Body of pancreas (tissue), 4 donors: Measurements from ENCODE around the gene SYT5.

Experiments used
- CTCF ChIP-seq, 7 experiments: fragments of 450-650 bp in 4 of 7; fragments of 200-600 bp in 3 of 7; sonication (generic) in 3 of 7; IDR thresholded peaks; one replicate each; pipeline ENCODE4 v1.5.1; 2016 to 2019; ENCODE audit warnings: antibody characterized with exemption in 7 of 7
- POLR2A ChIP-seq, 3 donors: fragments of 450-650 bp; IDR thresholded peaks; one replicate each; pipeline ENCODE4 v1.6.1; 2016; ENCODE audit warnings: antibody characterized with exemption in 3 of 3, mild to moderate bottlenecking in 2 of 3

DNA sequence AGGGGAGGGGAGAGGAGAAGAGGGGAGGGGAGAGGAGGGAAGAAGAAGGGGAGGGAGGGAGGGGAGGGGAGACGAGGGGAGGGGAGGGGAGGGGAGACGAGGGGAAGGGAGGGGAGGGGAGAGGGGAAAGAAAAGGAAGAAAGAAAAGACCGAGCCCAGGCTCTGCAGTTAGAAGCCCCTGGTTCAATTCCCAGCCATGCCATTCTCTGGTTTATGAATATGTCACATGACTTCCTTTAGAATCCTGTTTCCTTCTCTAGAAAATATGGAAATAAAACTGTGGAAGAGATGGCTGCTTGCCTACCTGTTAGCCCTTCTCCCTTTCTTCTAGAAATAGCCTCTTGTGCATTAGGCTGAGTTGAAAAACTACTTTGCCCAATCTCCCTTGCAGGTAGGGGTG, 45.4 kb downstream of the SYT5 start:
- TF ChIP-seq CTCF (IDR thresholded peaks at IDR 0.05): no peak
- TF ChIP-seq POLR2A (IDR thresholded peaks at IDR 0.05): no peak
